ENCODE data around the gene CLEC1B. TPM values are rescaled to one million over a fixed set of nuclear protein-coding genes. Genes with fewer than 3 reads are reported as not detected.

CLEC1B gene
- total and polyA plus RNA-seq, 2 of the 13 experiments (the other 11 are each of a cell fraction or from before 2014, with no cell fraction given) = not detected

- intact Hi-C loops (cut with micrococcal nuclease; ENCODE audit: unreplicated experiment) (no loop called here), in situ Hi-C loops (cut with HindIII; ENCODE audit: extremely low pct_ligation_motif_present, low pct_unique_long_range_greater_than_20kb) (no loop called here)
- Histone ChIP-seq H2AFZ (ENCODE audit: low read length) (no peak overlapping the region), H3K4me2 (ENCODE audit: low read depth, low read length) (no peak overlapping the region), H3K9ac (ENCODE audit: insufficient read depth, low read depth, low read length) (no peak overlapping the region), H3K4me1 (ENCODE audit: insufficient read depth, low read length) (no peaks in the 10 kb centered on the region), H3K4me3 (replicated peaks in 1 of 3; ENCODE audit: insufficient read depth in 1 of 3, low read depth in 2 of 3, low read length in 3 of 3) (no peak overlapping the region), H4K20me1 (ENCODE audit: insufficient read depth, low read length) (no peaks in the 10 kb centered on the region), H3K27me3 (ENCODE audit: control insufficient read depth in 1 of 2, insufficient read depth in 2 of 2, low read length in 2 of 2) (no peaks in the 10 kb centered on the region), H3K27ac (ENCODE audit: extremely low read length, insufficient read depth, low read length) (no peak overlapping the region), H3K9me3 (ENCODE audit: low read length) (no peaks in the 10 kb centered on the region), H3K79me2 (ENCODE audit: insufficient read depth, low read length) (no peaks in the 10 kb centered on the region), H3K36me3 (replicated peaks in 1 of 2; ENCODE audit: control insufficient read depth in 1 of 2, insufficient read depth in 2 of 2, low read length in 2 of 2) (no peaks in the 10 kb centered on the region)
- CTCF ChIA-PET (ENCODE audit: low intra/inter-chr PET ratio, low total read pairs) = no interaction called here
- TF ChIP-seq ZNF768 (CRISPR knock-in tag; IDR thresholded peaks at IDR 0.05) (no peak), HIVEP1 (CRISPR knock-in tag; IDR thresholded peaks at IDR 0.05) (no peak), ETS1 (CRISPR knock-in tag; IDR thresholded peaks at IDR 0.05) (no peak), ATM (IDR thresholded peaks at IDR 0.05; ENCODE audit: borderline replicate concordance) (no peak), BRCA1 (CRISPR knock-in tag; IDR thresholded peaks at IDR 0.05) (no peak), PCBP1 (IDR thresholded peaks at IDR 0.05; ENCODE audit: borderline replicate concordance, low read depth, low read length) (no peak), KLF11 (CRISPR knock-in tag; IDR thresholded peaks at IDR 0.05) (no peak), RXRA (CRISPR knock-in tag; IDR thresholded peaks at IDR 0.05) (no peak), NR0B2 (CRISPR knock-in tag; IDR thresholded peaks at IDR 0.05) (no peak), DRAP1 (CRISPR knock-in tag; IDR thresholded peaks at IDR 0.05) (no peak), FIP1L1 (IDR thresholded peaks at IDR 0.05; ENCODE audit: borderline replicate concordance, insufficient read depth, low read depth, low read length) (no peak), E2F5 (CRISPR knock-in tag; conservative IDR thresholded peaks at IDR 0.05) (no peak), SPEN (CRISPR knock-in tag; IDR thresholded peaks at IDR 0.05; ENCODE audit: low read depth) (no peak), FOXO4 (CRISPR knock-in tag; conservative IDR thresholded peaks at IDR 0.05) (no peak)
- WGBS (ENCODE audit: low lambda C conversion rate) = 24% methylated on average over 5 of the region's 5 CpGs
- DNase-seq (ENCODE audit: low spot score) = no peak
- FAIRE-seq = no peak
- POLR2A ChIA-PET = no interaction called here
- no peak for ATAC-seq
- BruUV-seq (replicated peaks) = no TSS peak
These were observed 47.8 kb downstream of the CLEC1B start for GRCh38 chr12:9951026-9951675.

Data from HepG2 (cell line).